OCI-LY7 (cell line): ENCODE measurements around the gene GLB1L3. TPM values are rescaled to one million over a fixed set of nuclear protein-coding genes. Genes with fewer than 3 reads are reported as not detected.

Experiments
- BruUV-seq: library from RNA; stranded (reverse); fragments of 400-500 nt; replicated peaks from 2 replicates; lab custom pipeline; 2021; lab: Mats Ljungman, UMichigan
- CTCF ChIA-PET: fragments of 300-600 bp; sonication (Branson Sonifier 250); formaldehyde crosslinking; loops from one replicate; lab custom pipeline; 2022; ENCODE audit warnings: antibody characterized with exemption; ENCODE audit not compliant: unreplicated experiment; lab: Charles Lee
- POLR2A ChIA-PET: fragments of 300-600 bp; sonication (Branson Sonifier 250); formaldehyde crosslinking; loops from one replicate; lab custom pipeline; 2022; ENCODE audit warnings: antibody characterized with exemption; lab: Charles Lee
- DNase-seq: peaks from one replicate; pipeline ENCODE4 v3.0.0-alpha.2; 2015; ENCODE audit warnings: low spot score
- H2AFZ ChIP-seq: fragments of 200-600 bp; sonication (generic), shearing (Covaris generic); 2 replicates; pipeline ENCODE4 v1.6.1; 2014; ENCODE audit warnings: mild to moderate bottlenecking, antibody characterized with exemption, low read length, moderate library complexity
- H3K27ac ChIP-seq: fragments of 200-600 bp; sonication (generic); 2 replicates; pipeline ENCODE4 v1.5.1; 2014; ENCODE audit warnings: mixed run types, low read depth, mild to moderate bottlenecking, moderate library complexity, low read length, inconsistent platforms; ENCODE audit not compliant: poor library complexity, severe bottlenecking
- H3K36me3 ChIP-seq: fragments of 200-600 bp; sonication (generic); 2 replicates; pipeline ENCODE4 v1.6.1; 2014; ENCODE audit warnings: mild to moderate bottlenecking, antibody characterized with exemption, low read length, moderate library complexity, mixed read lengths; ENCODE audit not compliant: insufficient read depth
- H3K4me1 ChIP-seq: fragments of 200-600 bp; sonication (generic); 2 replicates; pipeline ENCODE4 v1.5.1; 2014; ENCODE audit warnings: mild to moderate bottlenecking, low read length; ENCODE audit not compliant: insufficient read depth, poor library complexity, severe bottlenecking
- H3K4me2 ChIP-seq: fragments of 200-600 bp; sonication (generic); 2 replicates; pipeline ENCODE4 v1.6.1; 2014; ENCODE audit warnings: mild to moderate bottlenecking, low read length
- H3K4me3 ChIP-seq: fragments of 200-600 bp; sonication (generic); 2 replicates; pipeline ENCODE4 v1.5.1; 2014; ENCODE audit warnings: mild to moderate bottlenecking, low read depth, low read length; ENCODE audit not compliant: poor library complexity, severe bottlenecking
- H3K79me2 ChIP-seq: fragments of 200-600 bp; sonication (generic); 2 replicates; pipeline ENCODE4 v1.6.1; 2016; ENCODE audit warnings: low read depth, mild to moderate bottlenecking, low read length, moderate library complexity, mixed read lengths; ENCODE audit not compliant: insufficient read depth
- H3K9me2 ChIP-seq: fragments of 200-600 bp; sonication (generic); 2 replicates; pipeline ENCODE4 v1.6.1; 2016; ENCODE audit warnings: mild to moderate bottlenecking, low read length, mixed read lengths; ENCODE audit not compliant: insufficient read depth
- H3K9me3 ChIP-seq: fragments of 200-600 bp; sonication (generic); 2 replicates; pipeline ENCODE4 v1.6.1; 2014; ENCODE audit warnings: mild to moderate bottlenecking, mixed run types, low read length, mixed read lengths
- H4K20me1 ChIP-seq: fragments of 200-600 bp; sonication (generic); 2 replicates; pipeline ENCODE4 v1.6.1; 2014; ENCODE audit warnings: mild to moderate bottlenecking, antibody characterized with exemption, low read length, moderate library complexity, mixed read lengths; ENCODE audit not compliant: insufficient read depth
- CTCF ChIP-seq: fragments of 200-600 bp; sonication (generic); conservative IDR thresholded peaks from 2 replicates; pipeline ENCODE4 v1.5.1; 2014; ENCODE audit warnings: mild to moderate bottlenecking, antibody characterized with exemption, low read length, moderate library complexity, mixed read lengths
- EZH2phosphoT487 ChIP-seq: fragments of 200-600 bp; sonication (generic); IDR thresholded peaks from 2 replicates; pipeline ENCODE4 v1.6.1; 2018; ENCODE audit warnings: low read depth, borderline replicate concordance, mild to moderate bottlenecking, mixed run types, antibody characterized with exemption, low read length, moderate library complexity, mixed read lengths
- intact Hi-C: fragments of 100-400 bp; cut with micrococcal nuclease; formaldehyde crosslinking; loops from one replicate; pipeline ENCODE4 v1.10.0; 2022; ENCODE audit not compliant: unreplicated experiment
- total RNA-seq, 2 experiments: library from RNA; depleted of rRNA in 1 of 2; stranded (reverse); fragments of >200 nt in 1 of 2; shearing (Covaris generic) in 1 of 2; gene quantifications; 2 replicates each; pipeline ENCODE4 v1.2.3, GENCODE V29; 2014 to 2022

Gene GLB1L3
- total RNA-seq, 2 experiments from 2014 or later, result not detected

DNA sequence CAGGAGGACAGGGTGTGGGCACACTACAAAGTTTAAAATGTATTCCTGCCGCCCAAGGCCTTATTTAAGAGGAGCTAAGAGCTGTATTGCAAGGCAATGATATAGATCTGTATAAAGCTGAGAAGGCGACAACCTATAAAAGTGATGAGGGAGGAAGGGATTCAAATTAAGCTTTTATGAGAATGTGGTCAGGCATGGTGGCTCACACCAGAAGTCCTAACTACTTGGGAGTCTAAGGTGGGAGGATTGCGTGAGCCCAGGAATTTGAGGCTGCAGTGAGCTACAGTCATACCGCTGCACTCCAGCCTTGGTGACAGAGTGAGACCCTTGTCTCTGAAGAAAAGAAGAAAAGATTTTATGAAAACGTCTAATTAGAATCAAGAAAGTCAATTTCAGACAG, 9.7 kb upstream of the GLB1L3 start:
- intact Hi-C loops, result no loop called here
- H3K4me1 ChIP-seq, result no peaks in the 10 kb centered on the region
- H3K27ac ChIP-seq, result no peak overlapping the region
- H3K36me3 ChIP-seq, result peaks cover 4% of the 10 kb centered on the region; the same call in 1 of the 2 replicates
- ChIA-PET CTCF (no interaction called here), POLR2A (interaction anchor here (0.7 kb wide), 1 partner anchor 12 kb away, joined by 4 read pairs; no protein-coding TSS in a partner anchor)
- no peaks in the 10 kb centered on the region for H3K79me2 ChIP-seq
- no peak overlapping the region for H3K4me2 ChIP-seq
- no peaks in the 10 kb centered on the region for H3K9me2 ChIP-seq
- TF ChIP-seq CTCF, result no peak
- no peak for TF ChIP-seq EZH2phosphoT487
- DNase-seq, result no peak
- no TSS peak for BruUV-seq
- H3K9me3 ChIP-seq, result no peaks in the 10 kb centered on the region
- H3K4me3 ChIP-seq, result no peak overlapping the region
- H2AFZ ChIP-seq, result no peak overlapping the region
- H4K20me1 ChIP-seq, result no peaks in the 10 kb centered on the region

DNA sequence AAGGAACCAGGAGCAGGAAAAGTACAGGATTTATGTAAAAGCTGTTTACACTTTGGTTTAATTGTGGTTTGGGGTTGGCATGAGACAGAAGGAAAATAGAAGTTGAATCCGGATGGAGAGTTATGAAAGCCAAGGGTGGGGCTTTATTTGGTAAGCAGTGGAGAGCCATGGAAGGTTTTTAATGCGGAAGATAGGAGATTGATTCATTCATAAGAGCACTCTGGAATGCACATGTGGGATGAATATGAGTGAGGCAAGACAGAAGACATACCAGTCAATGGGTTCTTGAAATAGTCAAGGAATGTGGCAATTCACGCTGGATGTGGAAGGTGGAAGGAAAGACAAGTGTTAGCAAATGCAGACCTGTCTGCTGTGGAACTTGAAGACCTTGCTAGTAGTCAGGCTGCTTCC, 9.3 kb upstream of the GLB1L3 start:
- POLR2A ChIA-PET, result interaction anchor here (0.7 kb wide), 1 partner anchor 12 kb away, joined by 4 read pairs; no protein-coding TSS in a partner anchor
- Histone ChIP-seq H4K20me1 (no peaks in the 10 kb centered on the region), H3K4me1 (no peaks in the 10 kb centered on the region), H3K4me2 (no peak overlapping the region), H3K9me2 (no peaks in the 10 kb centered on the region), H3K4me3 (no peak overlapping the region), H3K9me3 (no peaks in the 10 kb centered on the region), H3K79me2 (no peaks in the 10 kb centered on the region), H2AFZ (no peak overlapping the region), H3K27ac (no peak overlapping the region), H3K36me3 (no peaks in the 10 kb centered on the region)
- no peak for DNase-seq
- intact Hi-C loops, result no loop called here
- CTCF ChIA-PET, result no interaction called here
- no TSS peak for BruUV-seq
- TF ChIP-seq CTCF (no peak), EZH2phosphoT487 (no peak)

DNA sequence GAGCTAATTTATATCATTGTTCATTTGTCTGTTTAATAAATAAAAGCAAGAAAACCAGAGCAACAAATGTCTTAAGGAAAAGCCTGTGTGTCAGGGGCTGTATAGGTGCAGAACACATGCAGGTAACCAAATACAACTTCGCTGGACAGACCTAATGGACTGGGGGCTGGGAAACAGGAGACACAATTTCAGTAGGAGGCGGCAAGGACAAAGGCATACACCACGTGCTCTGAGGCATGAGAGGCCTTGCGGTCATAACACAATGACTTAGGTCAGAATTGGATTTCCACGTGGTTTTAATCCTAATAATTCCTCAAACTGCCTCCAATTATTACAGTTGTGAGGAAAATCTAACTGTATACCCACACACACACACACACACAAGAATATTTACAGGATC, 8.7 kb upstream of the GLB1L3 start:
- Histone ChIP-seq H3K9me2 (no peaks in the 10 kb centered on the region), H3K4me1 (no peaks in the 10 kb centered on the region), H3K36me3 (no peaks in the 10 kb centered on the region), H3K27ac (no peak overlapping the region), H3K4me3 (no peak overlapping the region), H4K20me1 (no peaks in the 10 kb centered on the region), H3K4me2 (no peak overlapping the region), H3K79me2 (no peaks in the 10 kb centered on the region), H2AFZ (no peak overlapping the region), H3K9me3 (no peaks in the 10 kb centered on the region)
- CTCF ChIA-PET, result no interaction called here
- BruUV-seq, result no TSS peak
- POLR2A ChIA-PET, result no interaction called here
- no peak for DNase-seq
- TF ChIP-seq EZH2phosphoT487, result no peak
- no peak for TF ChIP-seq CTCF
- intact Hi-C loops, result no loop called here
